ENCODE data around the gene ZNF407.
A peak's percentile ranks its signal among the peaks of the same experiment; 100 is the strongest.

The ZNF407 gene

DNA sequence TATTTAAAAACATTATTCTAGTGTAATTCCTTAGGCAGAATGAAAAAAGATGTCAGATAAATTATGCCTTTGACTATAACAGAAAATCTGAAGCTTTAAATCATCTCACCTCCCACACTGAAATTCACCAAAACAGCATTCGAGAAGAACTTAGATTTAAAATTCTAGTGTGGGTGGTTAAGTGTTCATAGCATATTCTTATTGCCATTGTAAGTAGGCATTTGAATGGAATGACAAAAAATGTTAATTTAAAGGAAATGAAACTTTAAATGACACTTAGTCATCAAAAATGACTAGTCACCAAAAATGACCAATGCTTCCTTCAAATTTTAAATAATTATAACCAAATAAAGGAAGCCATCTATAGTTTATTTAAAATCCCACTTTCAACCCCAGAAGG, 7.0 kb upstream of the ZNF407 start:
- no peak for TF ChIP-seq CTCF (IDR thresholded peaks at IDR 0.05; ENCODE audit: low read depth, low read length)
- H3K27me3 ChIP-seq, result no peaks in the 10 kb centered on the region
- DNase-seq, result no peak
- no peak overlapping the region for H3K4me3 ChIP-seq (ENCODE audit: low read depth, low read length)
- no peaks in the 10 kb centered on the region for H3K9me3 ChIP-seq
- no peaks in the 10 kb centered on the region for H3K4me1 ChIP-seq
- H3K36me3 ChIP-seq, result no peaks in the 10 kb centered on the region

GRCh38 chr18:74595431-74595830, 2.2 kb upstream of the ZNF407 start:
- H3K36me3 ChIP-seq, result no peaks in the 10 kb centered on the region
- no peak for TF ChIP-seq CTCF (IDR thresholded peaks at IDR 0.05; ENCODE audit: low read depth, low read length)
- H3K9me3 ChIP-seq, result no peaks in the 10 kb centered on the region
- no peak for DNase-seq
- H3K27me3 ChIP-seq, result no peaks in the 10 kb centered on the region
- no peak overlapping the region for H3K4me3 ChIP-seq (ENCODE audit: low read depth, low read length)
- H3K4me1 ChIP-seq, result no peaks in the 10 kb centered on the region

GRCh38 chr18:74597034-74597661, 522 bp upstream of the ZNF407 start:
- H3K27me3 ChIP-seq, result no peaks in the 10 kb centered on the region
- no peaks in the 10 kb centered on the region for H3K36me3 ChIP-seq
- no peaks in the 10 kb centered on the region for H3K4me1 ChIP-seq
- no peak for TF ChIP-seq CTCF (IDR thresholded peaks at IDR 0.05; ENCODE audit: low read depth, low read length)
- H3K4me3 ChIP-seq (ENCODE audit: low read depth, low read length), result peak overlapping the region; percentile 84
- peak; percentile 48 for DNase-seq
- no peaks in the 10 kb centered on the region for H3K9me3 ChIP-seq

- Histone ChIP-seq H3K4me3 (ENCODE audit: low read depth, low read length) (peak overlapping the region; percentile 84), H3K36me3 (no peaks in the 10 kb centered on the region), H3K4me1 (no peaks in the 10 kb centered on the region), H3K27me3 (no peaks in the 10 kb centered on the region), H3K9me3 (no peaks in the 10 kb centered on the region)
- DNase-seq, result peak; percentile 66
- TF ChIP-seq CTCF (IDR thresholded peaks at IDR 0.05; ENCODE audit: low read depth, low read length), result no peak
Measured at GRCh38 chr18:74598350-74599001, 806 bp downstream of the ZNF407 start.

DNA sequence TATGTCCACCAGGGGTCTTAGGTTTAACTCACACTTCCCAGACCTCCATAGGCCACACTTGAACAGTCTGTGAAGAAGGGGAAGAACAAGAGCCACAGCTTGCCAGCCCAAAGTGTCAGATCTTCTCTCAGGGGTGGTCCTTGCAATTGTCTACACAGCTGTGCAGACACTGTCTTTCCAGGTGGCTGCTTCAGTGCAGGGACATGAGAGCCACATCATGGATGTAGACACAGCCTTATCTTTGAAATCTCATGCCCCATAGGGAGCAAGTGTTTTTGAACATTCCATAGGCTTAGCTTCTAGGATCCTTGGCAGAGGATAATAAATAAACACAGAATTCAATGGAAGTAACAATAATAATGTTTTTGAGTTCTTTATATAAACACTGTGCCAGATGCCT, 6.7 kb downstream of the ZNF407 start:
- no peak for TF ChIP-seq CTCF (IDR thresholded peaks at IDR 0.05; ENCODE audit: low read depth, low read length)
- Histone ChIP-seq H3K9me3 (no peaks in the 10 kb centered on the region), H3K4me3 (ENCODE audit: low read depth, low read length) (no peak overlapping the region), H3K36me3 (no peaks in the 10 kb centered on the region), H3K4me1 (no peaks in the 10 kb centered on the region), H3K27me3 (no peaks in the 10 kb centered on the region)
- no peak for DNase-seq

- no peak for DNase-seq
- TF ChIP-seq CTCF (IDR thresholded peaks at IDR 0.05; ENCODE audit: low read depth, low read length), result no peak
- no peaks in the 10 kb centered on the region for H3K4me1 ChIP-seq
- no peaks in the 10 kb centered on the region for H3K9me3 ChIP-seq
- H3K36me3 ChIP-seq, result no peaks in the 10 kb centered on the region
- H3K4me3 ChIP-seq (ENCODE audit: low read depth, low read length), result no peak overlapping the region
- no peaks in the 10 kb centered on the region for H3K27me3 ChIP-seq
Measured at GRCh38 chr18:74604774-74605173, 7.1 kb downstream of the ZNF407 start.

Data from BE2C (cell line).